ENCODE measurements around the gene SSH3. TPM values are rescaled to one million over a fixed set of nuclear protein-coding genes. Genes with fewer than 3 reads are reported as not detected.

The SSH3 gene
- total and polyA plus RNA-seq, 2 of the 8 experiments (the other 6 are each of a cell fraction or from before 2014, with no cell fraction given), result 16.9 to 19.8 TPM

DNA sequence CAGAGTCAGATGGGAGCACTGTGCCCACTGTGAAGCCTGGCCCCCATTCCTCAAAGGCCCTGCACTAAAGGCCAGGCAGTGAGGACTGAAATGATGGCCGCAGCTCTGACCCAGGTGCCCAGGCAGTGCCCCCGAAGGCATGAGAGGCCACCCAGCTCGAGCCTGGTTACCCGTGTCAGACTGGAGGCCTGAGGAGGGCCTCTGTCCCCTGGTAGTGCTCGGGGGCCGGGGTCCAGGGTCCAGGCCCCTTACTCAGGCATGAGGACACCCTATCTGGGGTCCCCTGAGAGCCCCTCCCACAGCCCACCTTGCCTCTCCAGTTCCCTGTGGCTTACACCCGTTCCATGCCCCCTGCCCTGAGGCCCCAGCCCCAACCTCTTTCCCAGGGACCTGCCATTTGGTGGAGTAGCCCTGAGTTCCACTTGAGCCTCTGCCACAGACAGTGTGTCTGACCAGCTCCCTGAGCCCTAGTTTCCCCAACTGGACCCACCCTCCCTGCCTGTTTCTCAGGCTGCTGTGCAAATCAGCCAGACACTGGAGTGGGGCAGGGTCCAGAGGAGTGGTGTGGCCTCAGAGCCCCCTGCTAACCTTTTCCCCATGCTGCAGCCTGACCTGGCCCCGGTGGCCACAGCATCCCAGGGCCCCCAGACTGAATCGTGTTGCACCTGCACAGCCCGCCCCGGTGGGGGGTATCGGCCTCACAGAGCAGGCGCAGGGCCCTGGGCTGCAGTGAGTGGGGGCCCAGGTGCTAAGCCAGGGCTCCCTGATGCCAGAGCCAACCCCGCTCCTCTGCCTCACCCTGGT lies 25.0 kb upstream of the SSH3 start (continued):
- TF ChIP-seq SIN3A (conservative IDR thresholded peaks at IDR 0.05 in 1 of 2, IDR thresholded peaks at IDR 0.05 in 1 of 2; ENCODE audit: low read depth in 1 of 2, low read length in 2 of 2) (no peak), CHD2 (IDR thresholded peaks at IDR 0.05; ENCODE audit: low read length) (no peak)
